OCI-LY3 (cell line): ENCODE results near the gene PRKACB.

ENCODE experiments used
- H2AFZ ChIP-seq: fragments of 200-600, 300-600 bp; shearing (Covaris generic); 2 replicates; pipeline ENCODE4 v1.6.0; 2014; ENCODE audit warnings: antibody characterized with exemption, low read depth, low read length
- H3K27ac ChIP-seq: fragments of 200-600, 300-600 bp; sonication (generic); 2 replicates; pipeline ENCODE4 v1.5.1; 2014; ENCODE audit warnings: mild to moderate bottlenecking, low read length, moderate library complexity, mixed read lengths
- H3K27me3 ChIP-seq: fragments of 200-600, 300-600 bp; sonication (generic); 2 replicates; pipeline ENCODE4 v1.6.1; 2014; ENCODE audit warnings: low read depth, low read length, mixed read lengths
- H3K36me3 ChIP-seq: fragments of 200-600, 300-600 bp; sonication (generic); replicated peaks from 2 replicates; pipeline ENCODE3; 2014; ENCODE audit warnings: low read depth, low read length, mixed read lengths
- H3K4me1 ChIP-seq: fragments of 300-600, 200-600 bp; sonication (generic); 2 replicates; pipeline ENCODE4 v1.6.1; 2014; ENCODE audit warnings: low read length, mixed read lengths
- H3K4me2 ChIP-seq: fragments of 200-600, 300-600 bp; sonication (generic); 2 replicates; pipeline ENCODE4 v1.6.1; 2014; ENCODE audit warnings: low read length, mixed read lengths
- H3K4me3 ChIP-seq: fragments of 300-600, 200-600 bp; sonication (generic); 2 replicates; pipeline ENCODE4 v1.5.1; 2014; ENCODE audit warnings: antibody characterized with exemption, mild to moderate bottlenecking, low read length, moderate library complexity
- H3K79me2 ChIP-seq: fragments of 300-600, 200-600 bp; shearing (Covaris generic); 2 replicates; pipeline ENCODE4 v1.6.1; 2014; ENCODE audit warnings: mild to moderate bottlenecking, low read length, mixed read lengths
- H3K9ac ChIP-seq: fragments of 300-600, 200-600 bp; shearing (Covaris generic); 2 replicates; pipeline ENCODE4 v1.6.0; 2014; ENCODE audit warnings: mild to moderate bottlenecking, low read length, moderate library complexity
- H3K9me3 ChIP-seq: fragments of 200-600, 300-600 bp; shearing (Covaris generic); 2 replicates; pipeline ENCODE4 v1.6.1; 2014; ENCODE audit warnings: low read length, mixed read lengths; ENCODE audit not compliant: insufficient read depth
- H4K20me1 ChIP-seq: fragments of 200-600, 300-600 bp; sonication (generic); 2 replicates; pipeline ENCODE4 v1.6.1; 2016; ENCODE audit warnings: low read length, mixed read lengths; ENCODE audit not compliant: insufficient read depth
- CTCF ChIP-seq: fragments of 200-600, 300-600 bp; sonication (generic); IDR thresholded peaks from 2 replicates; pipeline ENCODE4 v1.5.1; 2014; ENCODE audit warnings: antibody characterized with exemption, low read length, low read depth
- EZH2phosphoT487 ChIP-seq: fragments of 200-600 bp; shearing (Covaris generic); IDR thresholded peaks from 2 replicates; pipeline ENCODE4 v1.6.1; 2018; ENCODE audit warnings: antibody characterized with exemption, mixed run types, low read depth

The PRKACB gene

GRCh38 chr1:84122780-84123382, 21.2 kb upstream of the PRKACB start:
- Histone ChIP-seq H3K4me1 (peaks cover 21% of the 10 kb centered on the region), H3K9me3 (no peaks in the 10 kb centered on the region), H3K4me3 (no peak overlapping the region), H3K9ac (no peak overlapping the region), H2AFZ (no peak overlapping the region), H4K20me1 (no peaks in the 10 kb centered on the region), H3K36me3 (no peaks in the 10 kb centered on the region), H3K27me3 (no peaks in the 10 kb centered on the region), H3K79me2 (no peaks in the 10 kb centered on the region), H3K27ac (no peak overlapping the region), H3K4me2 (no peak overlapping the region)
- peak; percentile 64 for TF ChIP-seq CTCF
- no peak for TF ChIP-seq EZH2phosphoT487

GRCh38 chr1:84133479-84133878, 10.6 kb upstream of the PRKACB start:
- no peak overlapping the region for H3K4me3 ChIP-seq
- no peak overlapping the region for H2AFZ ChIP-seq
- no peaks in the 10 kb centered on the region for H3K36me3 ChIP-seq
- no peaks in the 10 kb centered on the region for H3K79me2 ChIP-seq
- TF ChIP-seq CTCF (no peak), EZH2phosphoT487 (no peak)
- no peak overlapping the region for H3K4me2 ChIP-seq
- no peaks in the 10 kb centered on the region for H3K9me3 ChIP-seq
- H3K4me1 ChIP-seq, result peaks cover 4% of the 10 kb centered on the region; the same call in 1 of the 2 replicates
- H4K20me1 ChIP-seq, result no peaks in the 10 kb centered on the region
- no peak overlapping the region for H3K27ac ChIP-seq
- H3K9ac ChIP-seq, result no peak overlapping the region
- no peaks in the 10 kb centered on the region for H3K27me3 ChIP-seq

- Histone ChIP-seq H3K9ac (no peak overlapping the region), H3K4me2 (no peak overlapping the region), H2AFZ (no peak overlapping the region), H3K79me2 (no peaks in the 10 kb centered on the region), H3K27me3 (no peaks in the 10 kb centered on the region), H3K36me3 (no peaks in the 10 kb centered on the region), H3K9me3 (no peaks in the 10 kb centered on the region), H3K4me3 (no peak overlapping the region), H4K20me1 (no peaks in the 10 kb centered on the region), H3K27ac (no peak overlapping the region), H3K4me1 (peaks cover 4% of the 10 kb centered on the region; the same call in 1 of the 2 replicates)
- TF ChIP-seq EZH2phosphoT487 (no peak), CTCF (no peak)
Measured at GRCh38 chr1:84135341-84135740, 8.7 kb upstream of the PRKACB start.

- peak overlapping the region; percentile 49 for H3K9ac ChIP-seq
- peak overlapping the region; percentile 44 for H3K27ac ChIP-seq
- TF ChIP-seq EZH2phosphoT487, result no peak
- peak; percentile 59 for TF ChIP-seq CTCF
- peaks cover 3% of the 10 kb centered on the region; the same call in 1 of the 2 replicates for H3K9me3 ChIP-seq
- H3K4me1 ChIP-seq, result peaks cover 32% of the 10 kb centered on the region
- H3K4me3 ChIP-seq, result peak overlapping the region; percentile 66
- H3K79me2 ChIP-seq, result no peaks in the 10 kb centered on the region
- H3K36me3 ChIP-seq, result no peaks in the 10 kb centered on the region
- no peaks in the 10 kb centered on the region for H3K27me3 ChIP-seq
- H2AFZ ChIP-seq, result 0 out of 2 replicates have a peak overlapping the region, but pooled peaks have one; percentile 54
- no peaks in the 10 kb centered on the region for H4K20me1 ChIP-seq
- peak overlapping the region; percentile 88 for H3K4me2 ChIP-seq
Measured at GRCh38 chr1:84141182-84142003, 2.7 kb upstream of the PRKACB start.
